AG09319 (cell line): Measurements from ENCODE around the gene PARN.
"Not testable (repeated sequence)": the region's sequence is repeated elsewhere in the genome, so short reads cannot be mapped to it uniquely, and the experiment has no call there.

Experiments
- DNase-seq: peaks from one replicate; pipeline ENCODE4 v3.0.0-alpha.2; 2010; ENCODE audit warnings: low read depth; ENCODE audit errors: extremely low read depth
- CTCF ChIP-seq: IDR thresholded peaks from 2 replicates; pipeline ENCODE4 v1.5.1; 2011; ENCODE audit warnings: low read depth, mild to moderate bottlenecking, inconsistent platforms, low read length, moderate library complexity

PARN gene

GRCh38 chr16:14585287-14585686 lies 44.8 kb downstream of the PARN start:
- no peak for DNase-seq
- TF ChIP-seq CTCF = no peak

- DNase-seq = not testable (repeated sequence)
These were observed 49.1 kb downstream of the PARN start for GRCh38 chr16:14580926-14581325.

- TF ChIP-seq CTCF = no peak
- no peak for DNase-seq
These were observed 50.8 kb downstream of the PARN start for GRCh38 chr16:14579266-14579665.

GRCh38 chr16:14576532-14576931 lies 53.5 kb downstream of the PARN start:
- TF ChIP-seq CTCF = no peak
- no peak for DNase-seq

GRCh38 chr16:14576069-14576468 lies 54.0 kb downstream of the PARN start:
- TF ChIP-seq CTCF = no peak
- no peak for DNase-seq

GRCh38 chr16:14574698-14575415 lies 55.2 kb downstream of the PARN start:
- DNase-seq = not testable (repeated sequence)

GRCh38 chr16:14572535-14572934 lies 57.5 kb downstream of the PARN start:
- DNase-seq = no peak
- no peak for TF ChIP-seq CTCF

GRCh38 chr16:14569213-14569612 lies 60.8 kb downstream of the PARN start:
- TF ChIP-seq CTCF = no peak
- no peak for DNase-seq
